A673 (cell line): ENCODE data around the gene TAAR1.

Experiments used
- CTCF ChIP-seq: fragments of 300-800, 200-600 bp; sonication (generic); conservative IDR thresholded peaks from 2 replicates; pipeline ENCODE4 v1.5.1; 2017; ENCODE audit warnings: low read depth, mild to moderate bottlenecking, antibody characterized with exemption, low read length, moderate library complexity, mixed read lengths
- EZH2 ChIP-seq: fragments of 200-600 bp; sonication (generic); IDR thresholded peaks from 2 replicates; pipeline ENCODE4 v1.6.1; 2017; ENCODE audit warnings: borderline replicate concordance, low read depth, mild to moderate bottlenecking, mixed read lengths, antibody characterized with exemption, low read length; ENCODE audit not compliant: poor library complexity, severe bottlenecking

- TF ChIP-seq CTCF, result no peak
- no peak for TF ChIP-seq EZH2
Measured at GRCh38 chr6:132666118-132666517, 7.1 kb upstream of the TAAR1 start.
